K562 (cell line): ENCODE measurements around the gene FBXW8. TPM values are rescaled to one million over a fixed set of nuclear protein-coding genes. Genes with fewer than 3 reads are reported as not detected.

ENCODE experiments used
- ATF1 ChIP-seq, 2 experiments: fragments of 450-650 bp in 1 of 2; IDR thresholded peaks; 2 replicates each; pipeline ENCODE4 v1.6.1; 2016; ENCODE audit warnings: missing compliant biosample characterization in 1 of 2, missing genetic modification characterization in 1 of 2
- ATF7 ChIP-seq: fragments of 450-650 bp; IDR thresholded peaks from 2 replicates; pipeline ENCODE4 v1.7.1; 2014; ENCODE audit warnings: mild to moderate bottlenecking, moderate library complexity
- BHLHE40 ChIP-seq: IDR thresholded peaks from 2 replicates; pipeline ENCODE4 v1.6.1; 2011; ENCODE audit warnings: low read length, improper control_type of control experiment
- CBFA2T2 ChIP-seq: fragments of 450-650 bp; conservative IDR thresholded peaks from 2 replicates; pipeline ENCODE4 v1.6.1; 2017; ENCODE audit warnings: mild to moderate bottlenecking
- GABPB1 ChIP-seq: sonication (generic); formaldehyde crosslinking; IDR thresholded peaks from 2 replicates; pipeline ENCODE4 v1.8.0; 2022; ENCODE audit warnings: mild to moderate bottlenecking, missing genetic modification reagents
- MAFG ChIP-seq: fragments of 450-650 bp; conservative IDR thresholded peaks from 2 replicates; pipeline ENCODE4 v1.6.1; 2016; ENCODE audit warnings: missing genetic modification characterization, missing compliant biosample characterization
- NR2C2 ChIP-seq, 2 experiments: fragments of 200-800 bp in 1 of 2; sonication (Bioruptor generic) in 1 of 2; sonication (generic) in 1 of 2; formaldehyde crosslinking in 1 of 2; IDR thresholded peaks; 2 replicates each; pipeline versions ENCODE4 v1.6.1 to v1.8.0; 2016 to 2022; ENCODE audit warnings: mild to moderate bottlenecking in 1 of 2, missing compliant biosample characterization in 1 of 2, missing genetic modification characterization in 1 of 2, missing genetic modification reagents in 1 of 2
- RAD21 ChIP-seq, 2 experiments: fragments of 250-450 bp in 1 of 2; fragments of 450-650 bp in 1 of 2; sonication (Bioruptor Pico) in 1 of 2; formaldehyde crosslinking in 1 of 2; IDR thresholded peaks in 1 of 2; conservative IDR thresholded peaks in 1 of 2; 2 replicates each; pipeline versions ENCODE4 v1.4.0 to v1.8.0; 2020 to 2022; ENCODE audit warnings: mild to moderate bottlenecking in 2 of 2, moderate library complexity in 1 of 2
- RAD51 ChIP-seq: fragments of 450-650 bp; IDR thresholded peaks from 2 replicates; pipeline ENCODE4 v1.7.1; 2016; ENCODE audit warnings: low read depth, mild to moderate bottlenecking, borderline replicate concordance
- RBM22 ChIP-seq: fragments of 200-400 bp; formaldehyde crosslinking; IDR thresholded peaks from 2 replicates; pipeline ENCODE4 v1.6.1; 2018; ENCODE audit warnings: low read length, low read depth; ENCODE audit not compliant: poor library complexity, severe bottlenecking
- SIX5 ChIP-seq, 2 experiments: IDR thresholded peaks; 2 replicates each; pipeline ENCODE4 v1.6.1; 2011; ENCODE audit warnings: low read length in 2 of 2, borderline replicate concordance in 1 of 2, low read depth in 1 of 2, mild to moderate bottlenecking in 1 of 2, moderate library complexity in 1 of 2; ENCODE audit not compliant: insufficient read depth in 1 of 2
- XRCC4 ChIP-seq: IDR thresholded peaks from one replicate; pipeline ENCODE4 v1.6.1; 2011; ENCODE audit not compliant: insufficient read depth, insufficient read length; ENCODE audit errors: extremely low read depth
- polyA plus RNA-seq, 8 experiments: library from polyadenylated mRNA; depleted of rRNA in 4 of 8; stranded (reverse) in 5 of 8; unstranded in 3 of 8; fragments of >200 nt; fragmentation: Nextera tagmentation in 2 of 8; fragmentation: Illumina TruSeq in 1 of 8; extraction: Ambion mirVana in 2 of 8; extraction: Trizol in 1 of 8; gene quantifications; 2 replicates each; pipeline versions ENCODE4 v1.2.1 to v1.2.3, GENCODE V29; 2011 to 2014; ENCODE audit warnings: inconsistent platforms in 1 of 8, missing spikeins in 1 of 8
- total RNA-seq, 7 experiments: library from RNA; depleted of rRNA in 6 of 7; stranded (reverse); fragments of >200 nt in 6 of 7; fragmentation: Illumina TruSeq in 2 of 7; extraction: Trizol in 2 of 7; gene quantifications; 2 replicates each; pipeline versions ENCODE4 v1.2.1 to v1.2.3, GENCODE V29; 2011 to 2021; ENCODE audit warnings: low replicate concordance in 1 of 7
- TF ChIP-seq, protein P1 (sequence below), 2 experiments: fragments of 450-650 bp; IDR thresholded peaks; 2 replicates each; pipeline ENCODE4 v1.6.1; 2018; ENCODE audit warnings: mild to moderate bottlenecking in 2 of 2, low read depth in 1 of 2; ENCODE audit not compliant: partially characterized antibody in 2 of 2
- TF ChIP-seq, protein P2 (sequence below): fragments of 250-450 bp; sonication (Bioruptor Pico); IDR thresholded peaks from 2 replicates; pipeline ENCODE4 v1.4.0; 2020; ENCODE audit warnings: mild to moderate bottlenecking
- TF ChIP-seq, protein P3 (sequence below): sonication (generic); formaldehyde crosslinking; IDR thresholded peaks from 2 replicates; pipeline ENCODE4 v1.5.0; 2020; ENCODE audit warnings: missing genetic modification reagents

The FBXW8 gene
- total and polyA plus RNA-seq, 9 of the 15 experiments (the other 6 are each of a cell fraction or from before 2014, with no cell fraction given) = 0.58 to 8.3 (median 4.4) TPM

DNA sequence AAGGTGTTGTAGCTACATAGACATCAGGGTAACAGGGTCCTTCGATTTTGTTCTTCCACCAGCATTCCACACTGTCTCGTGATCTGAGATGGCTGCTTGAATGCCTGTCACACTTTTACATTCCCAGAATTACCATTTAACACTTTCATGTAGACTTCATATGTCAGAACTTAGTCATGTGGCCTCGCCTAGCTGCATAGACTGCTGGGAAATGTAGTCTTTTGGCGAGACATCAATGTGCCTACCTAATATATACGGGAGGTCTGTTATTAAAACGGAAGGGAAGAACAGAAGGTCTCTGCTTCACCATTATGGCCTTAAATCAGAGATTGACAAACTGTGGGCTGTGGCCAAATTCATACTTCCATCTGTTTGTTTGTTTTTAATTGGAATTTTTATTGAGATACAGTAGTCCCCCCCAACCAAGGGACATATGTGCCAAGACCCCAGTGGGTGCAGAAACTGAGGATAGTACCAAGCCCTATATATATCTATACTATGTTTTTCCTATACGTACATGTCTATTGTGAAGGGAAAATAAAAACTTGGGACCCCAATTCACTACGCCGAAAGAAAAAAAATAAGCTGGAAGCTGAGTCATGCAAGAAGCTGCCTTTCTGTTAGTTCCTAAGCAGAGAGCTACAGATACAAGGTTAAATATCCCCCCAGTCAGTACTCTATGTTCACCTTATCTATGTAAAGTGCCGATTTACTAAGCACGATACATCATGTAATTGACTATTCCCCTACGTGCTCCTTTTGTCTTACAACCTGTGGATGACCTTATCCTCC lies 18.2 kb upstream of the FBXW8 start (continued):
- TF ChIP-seq NR2C2 (CRISPR knock-in tag; IDR thresholded peaks at IDR 0.05) (no peak), NR2C2 (tag; IDR thresholded peaks at IDR 0.05) (0 out of 2 replicates have a peak, but pooled peaks have one; percentile 20), MAFG (tag) (peak; percentile 49), RAD21 (CRISPR knock-in tag; conservative IDR thresholded peaks at IDR 0.05 in 1 of 2, IDR thresholded peaks at IDR 0.05 in 1 of 2) (no peak), RBM22 (no peak), SIX5 (IDR thresholded peaks at IDR 0.05; ENCODE audit: borderline replicate concordance in 1 of 2, insufficient read depth in 1 of 2, low read depth in 1 of 2, low read length in 2 of 2) (peak; percentile 62 to 70), RAD51 (peak; percentile 86), XRCC4 (no peak), ATF1 (CRISPR knock-in tag; IDR thresholded peaks at IDR 0.05) (no peak), ATF1 (tag; IDR thresholded peaks at IDR 0.05) (peak; percentile 32; the same call in 1 of the 2 replicates), BHLHE40 (0 out of 2 replicates have a peak, but pooled peaks have one; percentile 5), ATF7 (peak; percentile 26; the same call in 1 of the 2 replicates), GABPB1 (CRISPR knock-in tag) (0 out of 2 replicates have a peak, but pooled peaks have one; percentile 11), CBFA2T2 (peak; percentile 26; the same call in 1 of the 2 replicates)
- TF ChIP-seq, protein P1, sequence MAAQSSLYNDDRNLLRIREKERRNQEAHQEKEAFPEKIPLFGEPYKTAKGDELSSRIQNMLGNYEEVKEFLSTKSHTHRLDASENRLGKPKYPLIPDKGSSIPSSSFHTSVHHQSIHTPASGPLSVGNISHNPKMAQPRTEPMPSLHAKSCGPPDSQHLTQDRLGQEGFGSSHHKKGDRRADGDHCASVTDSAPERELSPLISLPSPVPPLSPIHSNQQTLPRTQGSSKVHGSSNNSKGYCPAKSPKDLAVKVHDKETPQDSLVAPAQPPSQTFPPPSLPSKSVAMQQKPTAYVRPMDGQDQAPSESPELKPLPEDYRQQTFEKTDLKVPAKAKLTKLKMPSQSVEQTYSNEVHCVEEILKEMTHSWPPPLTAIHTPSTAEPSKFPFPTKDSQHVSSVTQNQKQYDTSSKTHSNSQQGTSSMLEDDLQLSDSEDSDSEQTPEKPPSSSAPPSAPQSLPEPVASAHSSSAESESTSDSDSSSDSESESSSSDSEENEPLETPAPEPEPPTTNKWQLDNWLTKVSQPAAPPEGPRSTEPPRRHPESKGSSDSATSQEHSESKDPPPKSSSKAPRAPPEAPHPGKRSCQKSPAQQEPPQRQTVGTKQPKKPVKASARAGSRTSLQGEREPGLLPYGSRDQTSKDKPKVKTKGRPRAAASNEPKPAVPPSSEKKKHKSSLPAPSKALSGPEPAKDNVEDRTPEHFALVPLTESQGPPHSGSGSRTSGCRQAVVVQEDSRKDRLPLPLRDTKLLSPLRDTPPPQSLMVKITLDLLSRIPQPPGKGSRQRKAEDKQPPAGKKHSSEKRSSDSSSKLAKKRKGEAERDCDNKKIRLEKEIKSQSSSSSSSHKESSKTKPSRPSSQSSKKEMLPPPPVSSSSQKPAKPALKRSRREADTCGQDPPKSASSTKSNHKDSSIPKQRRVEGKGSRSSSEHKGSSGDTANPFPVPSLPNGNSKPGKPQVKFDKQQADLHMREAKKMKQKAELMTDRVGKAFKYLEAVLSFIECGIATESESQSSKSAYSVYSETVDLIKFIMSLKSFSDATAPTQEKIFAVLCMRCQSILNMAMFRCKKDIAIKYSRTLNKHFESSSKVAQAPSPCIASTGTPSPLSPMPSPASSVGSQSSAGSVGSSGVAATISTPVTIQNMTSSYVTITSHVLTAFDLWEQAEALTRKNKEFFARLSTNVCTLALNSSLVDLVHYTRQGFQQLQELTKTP (IDR thresholded peaks at IDR 0.05; ENCODE audit: low read depth in 1 of 2, partially characterized antibody in 2 of 2) = peak in 1 of 2 experiments; percentile 58
- TF ChIP-seq, protein P2, sequence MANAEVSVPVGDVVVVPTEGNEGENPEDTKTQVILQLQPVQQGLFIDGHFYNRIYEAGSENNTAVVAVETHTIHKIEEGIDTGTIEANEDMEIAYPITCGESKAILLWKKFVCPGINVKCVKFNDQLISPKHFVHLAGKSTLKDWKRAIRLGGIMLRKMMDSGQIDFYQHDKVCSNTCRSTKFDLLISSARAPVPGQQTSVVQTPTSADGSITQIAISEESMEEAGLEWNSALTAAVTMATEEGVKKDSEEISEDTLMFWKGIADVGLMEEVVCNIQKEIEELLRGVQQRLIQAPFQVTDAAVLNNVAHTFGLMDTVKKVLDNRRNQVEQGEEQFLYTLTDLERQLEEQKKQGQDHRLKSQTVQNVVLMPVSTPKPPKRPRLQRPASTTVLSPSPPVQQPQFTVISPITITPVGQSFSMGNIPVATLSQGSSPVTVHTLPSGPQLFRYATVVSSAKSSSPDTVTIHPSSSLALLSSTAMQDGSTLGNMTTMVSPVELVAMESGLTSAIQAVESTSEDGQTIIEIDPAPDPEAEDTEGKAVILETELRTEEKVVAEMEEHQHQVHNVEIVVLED (CRISPR knock-in tag) = no peak
- TF ChIP-seq, protein P3, sequence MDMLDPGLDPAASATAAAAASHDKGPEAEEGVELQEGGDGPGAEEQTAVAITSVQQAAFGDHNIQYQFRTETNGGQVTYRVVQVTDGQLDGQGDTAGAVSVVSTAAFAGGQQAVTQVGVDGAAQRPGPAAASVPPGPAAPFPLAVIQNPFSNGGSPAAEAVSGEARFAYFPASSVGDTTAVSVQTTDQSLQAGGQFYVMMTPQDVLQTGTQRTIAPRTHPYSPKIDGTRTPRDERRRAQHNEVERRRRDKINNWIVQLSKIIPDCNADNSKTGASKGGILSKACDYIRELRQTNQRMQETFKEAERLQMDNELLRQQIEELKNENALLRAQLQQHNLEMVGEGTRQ (CRISPR knock-in tag) = peak; percentile 91
- TF ChIP-seq, all 486 proteins: peak for 23
